IMR-90 (cell line): ENCODE results near the gene HFM1. TPM values are rescaled to one million over a fixed set of nuclear protein-coding genes. Genes with fewer than 3 reads are reported as not detected.
A peak's percentile ranks its signal among the peaks of the same experiment; 100 is the strongest.

ENCODE experiments used
- ATAC-seq: fragments of 200-7000 bp; cut with Tn5 transposase; 2 replicates; pipeline ENCODE4 v1.9.1; 2020; ENCODE audit warnings: low read depth, mild to moderate bottlenecking, moderate library complexity
- BruUV-seq: library from RNA; stranded (reverse); fragments of 400-500 nt; replicated peaks from 2 replicates; lab custom pipeline; 2021; lab: Mats Ljungman, UMichigan
- CTCF ChIA-PET: fragments of 300-600 bp; formaldehyde crosslinking; extraction: SDS; loops from one replicate; lab custom pipeline; 2021; ENCODE audit warnings: antibody characterized with exemption; lab: Yijun Ruan, JAX
- POLR2A ChIA-PET: fragments of 300-600 bp; sonication (Branson Sonifier 250); formaldehyde crosslinking; loops from one replicate; lab custom pipeline; 2022; ENCODE audit warnings: antibody characterized with exemption; ENCODE audit not compliant: unreplicated experiment; lab: Charles Lee
- DNase-seq: peaks from one replicate; pipeline ENCODE4 v3.0.0; 2013
- H2AFZ ChIP-seq: replicated peaks from 2 replicates; pipeline ENCODE3; 2013; ENCODE audit warnings: low read length, mild to moderate bottlenecking; ENCODE audit not compliant: poor library complexity
- H2AK5ac ChIP-seq: 2 replicates; pipeline ENCODE4 v1.6.1; 2013; ENCODE audit warnings: low read depth, low read length, inconsistent platforms
- H2AK9ac ChIP-seq: replicated peaks from 2 replicates; pipeline ENCODE3; 2013; ENCODE audit warnings: mild to moderate bottlenecking, low read depth, low read length, moderate library complexity; ENCODE audit not compliant: poor library complexity
- H2BK120ac ChIP-seq: 2 replicates; pipeline ENCODE4 v1.6.1; 2013; ENCODE audit warnings: low read depth, low read length, inconsistent platforms
- H2BK15ac ChIP-seq: 3 replicates; pipeline ENCODE4 v1.6.1; 2013; ENCODE audit warnings: low read depth, low read length, inconsistent platforms
- H2BK20ac ChIP-seq: 2 replicates; pipeline ENCODE4 v1.6.1; 2013; ENCODE audit warnings: low read depth, mild to moderate bottlenecking, inconsistent platforms, low read length, moderate library complexity
- H2BK5ac ChIP-seq: 2 replicates; pipeline ENCODE4 v1.6.1; 2013; ENCODE audit warnings: mild to moderate bottlenecking, low read depth, low read length, inconsistent platforms; ENCODE audit not compliant: poor library complexity, severe bottlenecking
- H3K14ac ChIP-seq: replicated peaks from 2 replicates; pipeline ENCODE4 v1.6.1; 2013; ENCODE audit warnings: low read depth, low read length, inconsistent platforms
- H3K18ac ChIP-seq: 2 replicates; pipeline ENCODE4 v1.6.1; 2013; ENCODE audit warnings: low read depth, low read length, control low read depth
- H3K23ac ChIP-seq: 2 replicates; pipeline ENCODE4 v1.6.1; 2013; ENCODE audit warnings: low read depth, low read length, inconsistent platforms
- H3K27ac ChIP-seq: 2 replicates; pipeline ENCODE4 v1.5.1; 2013; ENCODE audit warnings: mild to moderate bottlenecking, control low read depth, low read length; ENCODE audit not compliant: insufficient read depth
- H3K27me3 ChIP-seq: 2 replicates; pipeline ENCODE4 v1.6.1; 2013; ENCODE audit warnings: low read length; ENCODE audit not compliant: control insufficient read depth, insufficient read depth
- H3K36me3 ChIP-seq: 2 replicates; pipeline ENCODE4 v1.6.1; 2013; ENCODE audit warnings: low read length, mixed read lengths; ENCODE audit not compliant: control insufficient read depth, insufficient read depth
- H3K4ac ChIP-seq: 2 replicates; pipeline ENCODE4 v1.6.1; 2013; ENCODE audit warnings: low read depth, low read length, inconsistent platforms
- H3K4me1 ChIP-seq: 2 replicates; pipeline ENCODE4 v1.6.1; 2013; ENCODE audit warnings: low read length, mixed read lengths; ENCODE audit not compliant: control insufficient read depth, insufficient read depth
- H3K4me2 ChIP-seq: 2 replicates; pipeline ENCODE4 v1.6.1; 2013; ENCODE audit warnings: low read depth, mild to moderate bottlenecking, control low read depth, low read length, moderate library complexity
- H3K4me3 ChIP-seq: 2 replicates; pipeline ENCODE4 v1.5.1; 2013; ENCODE audit warnings: low read depth, mild to moderate bottlenecking, control low read depth, low read length, moderate library complexity; ENCODE audit not compliant: insufficient read depth
- H3K56ac ChIP-seq: 2 replicates; pipeline ENCODE4 v1.6.1; 2013; ENCODE audit warnings: low read length, inconsistent platforms; ENCODE audit not compliant: insufficient read depth; ENCODE audit errors: extremely low read depth
- H3K79me1 ChIP-seq, 2 experiments: 2 replicates each; pipeline ENCODE4 v1.6.1; 2013; ENCODE audit warnings: low read length in 2 of 2, inconsistent platforms in 1 of 2, low read depth in 1 of 2
- H3K9ac ChIP-seq: 2 replicates; pipeline ENCODE4 v1.6.1; 2013; ENCODE audit warnings: low read depth, low read length, control low read depth
- H3K9me1 ChIP-seq: 2 replicates; pipeline ENCODE4 v1.6.1; 2013; ENCODE audit warnings: low read length, inconsistent platforms; ENCODE audit not compliant: insufficient read depth
- H3K9me3 ChIP-seq: 2 replicates; pipeline ENCODE4 v1.6.1; 2013; ENCODE audit warnings: low read length; ENCODE audit not compliant: control insufficient read depth, insufficient read depth
- H4K20me1 ChIP-seq: 2 replicates; pipeline ENCODE4 v1.6.1; 2013; ENCODE audit warnings: low read length, inconsistent platforms; ENCODE audit not compliant: insufficient read depth
- H4K5ac ChIP-seq: 2 replicates; pipeline ENCODE4 v1.6.1; 2013; ENCODE audit warnings: mild to moderate bottlenecking, low read depth, low read length, control low read depth
- H4K8ac ChIP-seq, 2 experiments: 2 replicates each; pipeline ENCODE4 v1.6.1; 2013; ENCODE audit warnings: low read depth in 2 of 2, low read length in 2 of 2, control low read depth in 1 of 2, inconsistent platforms in 1 of 2
- H4K91ac ChIP-seq: 2 replicates; pipeline ENCODE4 v1.6.1; 2013; ENCODE audit warnings: low read depth, low read length, inconsistent platforms; ENCODE audit not compliant: insufficient read depth
- MAFK ChIP-seq: IDR thresholded peaks from 2 replicates; pipeline ENCODE4 v1.6.1; 2012; ENCODE audit warnings: low read depth, low read length, improper control_type of control experiment
- MAZ ChIP-seq: IDR thresholded peaks from 2 replicates; pipeline ENCODE4 v1.6.1; 2012; ENCODE audit warnings: low read depth, mild to moderate bottlenecking, low read length, improper control_type of control experiment, moderate library complexity, borderline replicate concordance
- NFE2L2 ChIP-seq: fragments of 150-350 bp; IDR thresholded peaks from 2 replicates; pipeline ENCODE4 v1.6.1; 2016; ENCODE audit warnings: low read depth, mild to moderate bottlenecking, low read length
- WGBS, 2 experiments: methylation state at CpG; one replicate each; pipeline versions ENCODE4 v1.1.5 to v1.1.7; 2013; ENCODE audit warnings: missing lambda C conversion rate in 2 of 2; ENCODE audit not compliant: insufficient read length in 1 of 2; ENCODE audit errors: extremely low coverage in 2 of 2; 5-methylcytosine and 5-hydroxymethylcytosine counted together
- dilution Hi-C: fragments of 300-500 bp; cut with HindIII; formaldehyde crosslinking; loops from one replicate; pipeline ENCODE4 v1.14.3; 2018; ENCODE audit warnings: low sequenced_read_pairs; ENCODE audit not compliant: unreplicated experiment
- in situ Hi-C: fragments of 300-500 bp; cut with MboI; formaldehyde crosslinking; loops from 3 replicates; pipeline ENCODE4 v1.14.3; 2019; ENCODE audit warnings: low sequenced_read_pairs, inconsistent platforms, mixed read lengths
- intact Hi-C: fragments of 100-400 bp; cut with micrococcal nuclease; formaldehyde crosslinking; loops from 2 replicates; pipeline ENCODE4 v1.10.0; 2022
- polyA plus RNA-seq, 3 experiments: library from polyadenylated mRNA; depleted of rRNA; stranded (reverse); fragments of >200 nt; gene quantifications; 2 replicates each; pipeline ENCODE4 v1.2.3, GENCODE V29; 2012; ENCODE audit warnings: low replicate concordance in 1 of 3
- total RNA-seq: library from RNA; depleted of rRNA; stranded (reverse); fragments of >200 nt; gene quantifications from 2 replicates; pipeline ENCODE4 v1.2.3, GENCODE V29; 2012

The HFM1 gene
- total and polyA plus RNA-seq, 2 of the 4 experiments (the other 2 are of a cell fraction): 0.15 to 0.18 TPM

DNA sequence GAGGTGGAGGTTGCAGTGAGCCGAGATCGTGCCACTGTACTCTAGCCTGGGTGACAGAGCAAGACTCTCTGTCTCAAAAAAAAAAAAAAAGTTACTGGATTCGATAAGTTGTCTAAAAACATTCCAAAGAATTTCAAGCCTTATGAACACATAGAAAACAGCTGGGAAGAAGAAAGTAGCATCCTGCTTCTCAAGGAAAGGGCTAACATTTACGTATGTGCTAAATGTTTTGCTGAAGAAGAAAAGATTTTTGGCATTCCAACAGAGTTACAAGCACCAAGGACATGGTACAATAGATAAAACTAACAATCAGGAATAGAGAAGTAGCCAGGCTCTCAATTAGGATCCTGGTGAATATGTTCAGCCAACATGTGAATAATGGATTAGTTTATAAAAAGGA is 69.8 kb downstream of the HFM1 start:
- H3K79me1 ChIP-seq: no peaks in the 10 kb centered on the region
- H2AK5ac ChIP-seq: no peak overlapping the region
- H2BK20ac ChIP-seq: no peak overlapping the region
- no peak overlapping the region for H2AK9ac ChIP-seq
- no peaks in the 10 kb centered on the region for H3K9me3 ChIP-seq
- H3K23ac ChIP-seq: no peak overlapping the region
- no peaks in the 10 kb centered on the region for H4K20me1 ChIP-seq
- ATAC-seq (no peak), DNase-seq (peak; percentile 3)
- H3K36me3 ChIP-seq: no peaks in the 10 kb centered on the region
- ChIA-PET CTCF (no interaction called here), POLR2A (no interaction called here)
- H2BK5ac ChIP-seq: no peak overlapping the region
- H3K4me1 ChIP-seq: no peaks in the 10 kb centered on the region
- no peak overlapping the region for H3K4ac ChIP-seq
- no peak overlapping the region for H3K4me2 ChIP-seq
- no TSS peak for BruUV-seq
- TF ChIP-seq MAZ (no peak), MAFK (no peak), NFE2L2 (no peak)
- H2BK120ac ChIP-seq: no peak overlapping the region
- H3K27me3 ChIP-seq: no peaks in the 10 kb centered on the region
- no peak overlapping the region for H4K8ac ChIP-seq
- H2AFZ ChIP-seq: no peak overlapping the region
- WGBS, 2 experiments: no CpG with 5 or more reads among the region's 4 CpGs
- no peak overlapping the region for H3K18ac ChIP-seq
- H4K91ac ChIP-seq: no peak overlapping the region
- H3K14ac ChIP-seq: no peak overlapping the region
- H3K9ac ChIP-seq: no peak overlapping the region
- H3K56ac ChIP-seq: no peak overlapping the region
- in situ Hi-C loops: no loop called here
- H2BK15ac ChIP-seq: no peak overlapping the region
- no peaks in the 10 kb centered on the region; the same call in 1 of the 2 replicates for H3K9me1 ChIP-seq
- no peak overlapping the region for H4K5ac ChIP-seq
- no peak overlapping the region for H3K4me3 ChIP-seq
- intact Hi-C loops: no loop called here
- dilution Hi-C loops: no loop called here
- no peak overlapping the region for H3K27ac ChIP-seq
